Stimulated activated CD8-positive, alpha-beta memory T cell treated with anti-CD3 and anti-CD28 coated beads, Interleukin-15, amount 100 ng/mL, for 1 hour (primary cell): ENCODE measurements around the gene PGPEP1.
"Not testable (repeated sequence)": the region's sequence is repeated elsewhere in the genome, so short reads cannot be mapped to it uniquely, and the experiment has no call there.

Source experiments
- DNase-seq: peaks from one replicate; pipeline ENCODE4 v3.0.0-alpha.2; 2020; ENCODE audit warnings: low read depth

PGPEP1 gene

GRCh38 chr19:18364826-18365528, 24.6 kb downstream of the PGPEP1 start:
- no peak for DNase-seq

- no peak for DNase-seq
These were observed 25.6 kb downstream of the PGPEP1 start for GRCh38 chr19:18366021-18366435.

- no peak for DNase-seq
These were observed 28.3 kb downstream of the PGPEP1 start for GRCh38 chr19:18368504-18369222.

- DNase-seq, result no peak
These were observed 33.1 kb downstream of the PGPEP1 start for GRCh38 chr19:18373407-18373891.

- peak; percentile 24 for DNase-seq
These were observed 33.7 kb downstream of the PGPEP1 start for GRCh38 chr19:18373892-18374629.

- DNase-seq, result no peak
These were observed 36.6 kb downstream of the PGPEP1 start for GRCh38 chr19:18377026-18377425.

- no peak for DNase-seq
These were observed 39.7 kb downstream of the PGPEP1 start for GRCh38 chr19:18379803-18380747.

GRCh38 chr19:18380843-18381242, 40.4 kb downstream of the PGPEP1 start:
- DNase-seq, result no peak

GRCh38 chr19:18383622-18384021, 43.2 kb downstream of the PGPEP1 start:
- not testable (repeated sequence) for DNase-seq

- DNase-seq, result no peak
These were observed 44.4 kb downstream of the PGPEP1 start for GRCh38 chr19:18384775-18385174.

- no peak for DNase-seq
These were observed 44.9 kb downstream of the PGPEP1 start for GRCh38 chr19:18385359-18385674.

GRCh38 chr19:18385675-18386542, 45.5 kb downstream of the PGPEP1 start, which contains the start of gene GDF15:
GDF15 (plus strand) TSS chr19:18386158; CDS start chr19:18386190, 32 bp downstream.
- DNase-seq, result no peak

- DNase-seq, result no peak
These were observed 46.3 kb downstream of the PGPEP1 start for GRCh38 chr19:18386543-18387271.

GRCh38 chr19:18388100-18388959, 47.9 kb downstream of the PGPEP1 start:
- peak; percentile 49 for DNase-seq

GRCh38 chr19:18388960-18389725, 48.7 kb downstream of the PGPEP1 start:
- no peak for DNase-seq

GRCh38 chr19:18389726-18390064, 49.3 kb downstream of the PGPEP1 start:
- DNase-seq, result no peak

- DNase-seq, result no peak
These were observed 49.9 kb downstream of the PGPEP1 start for GRCh38 chr19:18390065-18390907.
